Osteoblast (primary cell): ENCODE data around the gene TIMP1. TPM values are rescaled to one million over a fixed set of nuclear protein-coding genes. Genes with fewer than 3 reads are reported as not detected.

Experiments used
- DNase-seq: peaks from one replicate; pipeline ENCODE4 v3.0.0; 2011; ENCODE audit warnings: low spot score, mixed read lengths; ENCODE audit not compliant: insufficient read length; ENCODE audit errors: missing footprints
- H2AFZ ChIP-seq: 2 replicates; pipeline ENCODE4 v1.6.0; 2011; ENCODE audit warnings: mild to moderate bottlenecking, low read length
- H3K27ac ChIP-seq: 2 replicates; pipeline ENCODE4 v1.5.1; 2011; ENCODE audit warnings: mild to moderate bottlenecking, low read depth, low read length, moderate library complexity
- H3K27me3 ChIP-seq: 2 replicates; pipeline ENCODE4 v1.6.0; 2012; ENCODE audit warnings: mild to moderate bottlenecking, control low read depth, inconsistent platforms, low read length, moderate library complexity; ENCODE audit not compliant: insufficient read depth
- H3K36me3 ChIP-seq: 2 replicates; pipeline ENCODE4 v1.5.1; 2011; ENCODE audit warnings: mild to moderate bottlenecking, low read length, control low read depth, moderate library complexity; ENCODE audit not compliant: insufficient read depth
- H3K4me1 ChIP-seq: 2 replicates; pipeline ENCODE4 v1.5.1; 2011; ENCODE audit warnings: mild to moderate bottlenecking, low read length, control low read depth, moderate library complexity; ENCODE audit not compliant: insufficient read depth
- H3K4me2 ChIP-seq: 2 replicates; pipeline ENCODE4 v1.6.0; 2011; ENCODE audit warnings: mild to moderate bottlenecking, low read length; ENCODE audit not compliant: insufficient read depth
- H3K4me3 ChIP-seq: fragments of 200-600 bp; sonication (generic); 3 replicates; pipeline ENCODE4 v1.5.1; 2012; ENCODE audit warnings: mild to moderate bottlenecking, low read length, inconsistent platforms; ENCODE audit not compliant: insufficient read depth
- H3K79me2 ChIP-seq: 2 replicates; pipeline ENCODE4 v1.6.0; 2012; ENCODE audit warnings: mild to moderate bottlenecking, low read length, control low read depth, inconsistent platforms; ENCODE audit not compliant: insufficient read depth
- H3K9me3 ChIP-seq: 2 replicates; pipeline ENCODE4 v1.5.1; 2011; ENCODE audit warnings: low read depth, low read length, control low read depth
- H4K20me1 ChIP-seq: 2 replicates; pipeline ENCODE4 v1.6.0; 2012; ENCODE audit warnings: mild to moderate bottlenecking, low read length, control low read depth; ENCODE audit not compliant: insufficient read depth
- CTCF ChIP-seq: IDR thresholded peaks from 2 replicates; pipeline ENCODE4 v1.5.1; 2011; ENCODE audit warnings: mild to moderate bottlenecking, low read depth, low read length, moderate library complexity; ENCODE audit errors: extremely low read depth
- total RNA-seq: library from RNA; depleted of rRNA; stranded (reverse); fragments of >200 nt; gene quantifications from 2 replicates; pipeline ENCODE4 v1.2.3, GENCODE V29; 2012

TIMP1 gene
- total RNA-seq, 1 donor, result 904 TPM

DNA sequence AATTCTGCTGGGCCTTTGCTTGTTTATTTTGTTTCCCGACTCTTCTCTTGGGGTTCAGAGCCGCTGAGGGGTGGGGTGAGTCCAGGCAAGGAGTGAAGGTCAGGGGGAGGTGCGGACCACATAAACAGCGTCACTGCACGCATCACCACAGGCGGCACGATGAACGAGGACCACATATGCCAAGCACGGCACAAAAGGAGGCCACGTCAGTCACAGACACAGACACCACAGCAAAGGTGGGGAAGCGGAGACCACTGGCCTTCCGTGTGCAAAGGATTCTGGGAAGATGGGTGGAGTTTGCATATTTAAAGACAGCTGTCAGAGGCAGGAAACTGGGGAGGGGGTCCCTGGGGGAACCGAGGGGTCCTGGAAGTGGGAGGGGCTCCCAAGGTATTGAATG is 10.3 kb upstream of the TIMP1 start:
- no peaks in the 10 kb centered on the region for H3K9me3 ChIP-seq
- H4K20me1 ChIP-seq, result peaks cover 3% of the 10 kb centered on the region
- no peaks in the 10 kb centered on the region for H3K27me3 ChIP-seq
- peaks cover 16% of the 10 kb centered on the region for H3K36me3 ChIP-seq
- no peak overlapping the region for H3K4me3 ChIP-seq
- no peak overlapping the region for H3K4me2 ChIP-seq
- no peak for TF ChIP-seq CTCF
- H2AFZ ChIP-seq, result no peak overlapping the region
- no peaks in the 10 kb centered on the region for H3K79me2 ChIP-seq
- peaks cover 6% of the 10 kb centered on the region for H3K4me1 ChIP-seq
- no peak overlapping the region for H3K27ac ChIP-seq
- DNase-seq, result no peak

DNA sequence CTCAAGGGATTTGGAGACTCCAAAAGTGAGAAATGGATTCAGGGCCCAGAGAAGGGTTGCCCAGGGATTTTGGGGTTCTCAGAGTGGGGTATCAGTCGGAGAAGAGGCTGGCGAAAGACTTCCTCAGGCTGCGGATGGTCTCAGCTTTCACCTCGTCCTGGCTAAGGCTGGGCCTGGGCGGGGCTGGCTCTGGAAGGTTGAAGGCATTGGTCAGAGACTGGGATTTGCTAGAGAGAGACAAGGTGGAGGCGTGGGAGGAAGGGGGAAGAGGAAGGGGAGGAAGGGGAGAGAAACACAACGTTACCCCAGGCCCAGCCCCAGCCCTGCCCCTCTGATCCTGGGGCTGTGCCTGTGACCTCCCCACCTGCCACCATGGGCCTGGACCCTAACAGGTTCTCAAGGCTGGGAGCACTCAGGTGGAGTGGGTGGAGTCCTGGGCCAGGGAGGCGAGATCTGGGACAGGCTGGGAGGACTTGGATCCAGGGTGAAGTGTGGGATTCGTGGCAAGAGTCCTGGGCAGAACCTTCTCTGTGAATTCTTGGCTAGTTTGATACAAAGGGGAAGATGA is 9.4 kb upstream of the TIMP1 start:
- Histone ChIP-seq H3K9me3 (no peaks in the 10 kb centered on the region), H3K4me2 (no peak overlapping the region), H3K4me3 (no peak overlapping the region), H3K4me1 (peaks cover 12% of the 10 kb centered on the region), H3K27ac (peak overlapping the region; percentile 45), H3K36me3 (peaks cover 16% of the 10 kb centered on the region), H3K79me2 (no peaks in the 10 kb centered on the region), H3K27me3 (no peaks in the 10 kb centered on the region), H4K20me1 (no peaks in the 10 kb centered on the region), H2AFZ (no peak overlapping the region)
- no peak for TF ChIP-seq CTCF
- DNase-seq, result no peak

- Histone ChIP-seq H3K36me3 (peaks cover 16% of the 10 kb centered on the region), H3K27ac (peak overlapping the region; percentile 45), H3K4me3 (no peak overlapping the region), H3K9me3 (no peaks in the 10 kb centered on the region), H4K20me1 (no peaks in the 10 kb centered on the region), H3K79me2 (no peaks in the 10 kb centered on the region), H3K4me1 (peaks cover 18% of the 10 kb centered on the region), H3K27me3 (no peaks in the 10 kb centered on the region), H3K4me2 (peak overlapping the region; percentile 24), H2AFZ (no peak overlapping the region)
- no peak for DNase-seq
- TF ChIP-seq CTCF, result no peak
These were observed 8.7 kb upstream of the TIMP1 start for GRCh38 chrX:47573341-47574075.

GRCh38 chrX:47574076-47574546 is 8.1 kb upstream of the TIMP1 start:
- TF ChIP-seq CTCF, result no peak
- DNase-seq, result no peak
- Histone ChIP-seq H3K4me2 (peak overlapping the region; percentile 24), H3K27me3 (no peaks in the 10 kb centered on the region), H4K20me1 (no peaks in the 10 kb centered on the region), H3K4me3 (no peak overlapping the region), H3K36me3 (peaks cover 14% of the 10 kb centered on the region), H3K9me3 (no peaks in the 10 kb centered on the region), H3K79me2 (no peaks in the 10 kb centered on the region), H3K4me1 (peaks cover 22% of the 10 kb centered on the region), H2AFZ (no peak overlapping the region), H3K27ac (no peak overlapping the region)
